GM19438 (cell line): ENCODE data around the gene KRT80.

Experiments used
- ATAC-seq: cut with Tn5 transposase; IDR thresholded peaks from one replicate; pipeline ENCODE4 v1.9.1; 2021; ENCODE audit warnings: low read depth; ENCODE audit not compliant: unreplicated experiment

KRT80 gene

GRCh38 chr12:52144512-52145227 is 47.1 kb downstream of the KRT80 start:
- ATAC-seq: no peak

GRCh38 chr12:52142431-52142830 is 49.4 kb downstream of the KRT80 start:
- no peak for ATAC-seq

- ATAC-seq: no peak
These were observed 49.9 kb downstream of the KRT80 start for GRCh38 chr12:52141875-52142274.

GRCh38 chr12:52141306-52141705 is 50.5 kb downstream of the KRT80 start:
- ATAC-seq: no peak

GRCh38 chr12:52139579-52140062 is 52.2 kb downstream of the KRT80 start:
- no peak for ATAC-seq

GRCh38 chr12:52139147-52139546 is 52.7 kb downstream of the KRT80 start:
- ATAC-seq: no peak

GRCh38 chr12:52137746-52138145 is 54.1 kb downstream of the KRT80 start:
- ATAC-seq: no peak

- no peak for ATAC-seq
These were observed 59.1 kb downstream of the KRT80 start for GRCh38 chr12:52132754-52133161.

GRCh38 chr12:52130711-52131110 is 61.1 kb downstream of the KRT80 start:
- ATAC-seq: no peak

GRCh38 chr12:52127683-52128450 is 63.9 kb downstream of the KRT80 start:
- no peak for ATAC-seq

- ATAC-seq: no peak
These were observed 64.9 kb downstream of the KRT80 start for GRCh38 chr12:52126605-52127578.

GRCh38 chr12:52126050-52126604 is 65.7 kb downstream of the KRT80 start:
- no peak for ATAC-seq

- ATAC-seq: no peak
These were observed 66.3 kb downstream of the KRT80 start for GRCh38 chr12:52125476-52125900.

GRCh38 chr12:52123487-52124186 is 68.2 kb downstream of the KRT80 start:
- ATAC-seq: no peak

- ATAC-seq: no peak
These were observed 68.9 kb downstream of the KRT80 start for GRCh38 chr12:52122904-52123303.

GRCh38 chr12:52122540-52122871 is 69.3 kb downstream of the KRT80 start:
- ATAC-seq: no peak

GRCh38 chr12:52121824-52122539 is 69.8 kb downstream of the KRT80 start:
- no peak for ATAC-seq

- no peak for ATAC-seq
These were observed 70.6 kb downstream of the KRT80 start for GRCh38 chr12:52120951-52121823.
